Measurements from ENCODE around the gene USP8.

USP8 gene

GRCh38 chr15:50558012-50558411 lies 133.8 kb downstream of the USP8 start:
- no peaks in the 10 kb centered on the region for H3K27me3 ChIP-seq (ENCODE audit: low read depth, low read length)
- H4K20me1 ChIP-seq (ENCODE audit: insufficient read depth, low read length): no peaks in the 10 kb centered on the region
- no peak overlapping the region for H3K4me3 ChIP-seq (ENCODE audit: low read length)
- no peak overlapping the region for H3K4me2 ChIP-seq (ENCODE audit: low read length)
- H2AFZ ChIP-seq (ENCODE audit: low read depth, low read length): no peak overlapping the region
- TF ChIP-seq CTCF (IDR thresholded peaks at IDR 0.05; ENCODE audit: low read depth, low read length) (no peak), EZH2phosphoT487 (IDR thresholded peaks at IDR 0.05; ENCODE audit: low read depth) (no peak)
- no peak overlapping the region for H3K27ac ChIP-seq (ENCODE audit: low read length)
- H3K4me1 ChIP-seq (ENCODE audit: low read length): no peaks in the 10 kb centered on the region
- H3K9me3 ChIP-seq (ENCODE audit: insufficient read depth, low read length): no peaks in the 10 kb centered on the region
- H3K9ac ChIP-seq (ENCODE audit: low read length): no peak overlapping the region
- H3K36me3 ChIP-seq (replicated peaks; ENCODE audit: low read depth, low read length): peaks cover 28% of the 10 kb centered on the region
- no peaks in the 10 kb centered on the region for H3K79me2 ChIP-seq (ENCODE audit: low read length)

GRCh38 chr15:50562735-50563640 lies 138.8 kb downstream of the USP8 start:
- peaks cover 23% of the 10 kb centered on the region for H3K36me3 ChIP-seq (replicated peaks; ENCODE audit: low read depth, low read length)

GRCh38 chr15:50563756-50564155 lies 139.6 kb downstream of the USP8 start:
- H4K20me1 ChIP-seq (ENCODE audit: insufficient read depth, low read length): no peaks in the 10 kb centered on the region
- H3K4me3 ChIP-seq (ENCODE audit: low read length): no peak overlapping the region
- no peak overlapping the region for H3K4me2 ChIP-seq (ENCODE audit: low read length)
- no peaks in the 10 kb centered on the region for H3K9me3 ChIP-seq (ENCODE audit: insufficient read depth, low read length)
- H3K9ac ChIP-seq (ENCODE audit: low read length): no peak overlapping the region
- TF ChIP-seq CTCF (IDR thresholded peaks at IDR 0.05; ENCODE audit: low read depth, low read length) (no peak), EZH2phosphoT487 (IDR thresholded peaks at IDR 0.05; ENCODE audit: low read depth) (no peak)
- no peaks in the 10 kb centered on the region for H3K4me1 ChIP-seq (ENCODE audit: low read length)
- H3K36me3 ChIP-seq (replicated peaks; ENCODE audit: low read depth, low read length): peaks cover 22% of the 10 kb centered on the region
- no peak overlapping the region for H3K27ac ChIP-seq (ENCODE audit: low read length)
- no peak overlapping the region for H2AFZ ChIP-seq (ENCODE audit: low read depth, low read length)
- H3K27me3 ChIP-seq (ENCODE audit: low read depth, low read length): no peaks in the 10 kb centered on the region
- H3K79me2 ChIP-seq (ENCODE audit: low read length): no peaks in the 10 kb centered on the region

More at GRCh38 chr15:50562735-50563640, 138.8 kb downstream of the USP8 start:
- no peaks in the 10 kb centered on the region for H3K9me3 ChIP-seq (ENCODE audit: insufficient read depth, low read length)
- H2AFZ ChIP-seq (ENCODE audit: low read depth, low read length): no peak overlapping the region
- no peak overlapping the region for H3K4me2 ChIP-seq (ENCODE audit: low read length)
- no peaks in the 10 kb centered on the region for H3K79me2 ChIP-seq (ENCODE audit: low read length)
- H3K27ac ChIP-seq (ENCODE audit: low read length): no peak overlapping the region
- no peaks in the 10 kb centered on the region for H4K20me1 ChIP-seq (ENCODE audit: insufficient read depth, low read length)
- TF ChIP-seq EZH2phosphoT487 (IDR thresholded peaks at IDR 0.05; ENCODE audit: low read depth): no peak
- no peak for TF ChIP-seq CTCF (IDR thresholded peaks at IDR 0.05; ENCODE audit: low read depth, low read length)
- no peaks in the 10 kb centered on the region for H3K4me1 ChIP-seq (ENCODE audit: low read length)
- no peak overlapping the region for H3K9ac ChIP-seq (ENCODE audit: low read length)
- no peak overlapping the region for H3K4me3 ChIP-seq (ENCODE audit: low read length)
- no peaks in the 10 kb centered on the region for H3K27me3 ChIP-seq (ENCODE audit: low read depth, low read length)
